Measurements from ENCODE around the gene CFAP157.
A peak's percentile ranks its signal among the peaks of the same experiment; 100 is the strongest.

CFAP157 gene

DNA sequence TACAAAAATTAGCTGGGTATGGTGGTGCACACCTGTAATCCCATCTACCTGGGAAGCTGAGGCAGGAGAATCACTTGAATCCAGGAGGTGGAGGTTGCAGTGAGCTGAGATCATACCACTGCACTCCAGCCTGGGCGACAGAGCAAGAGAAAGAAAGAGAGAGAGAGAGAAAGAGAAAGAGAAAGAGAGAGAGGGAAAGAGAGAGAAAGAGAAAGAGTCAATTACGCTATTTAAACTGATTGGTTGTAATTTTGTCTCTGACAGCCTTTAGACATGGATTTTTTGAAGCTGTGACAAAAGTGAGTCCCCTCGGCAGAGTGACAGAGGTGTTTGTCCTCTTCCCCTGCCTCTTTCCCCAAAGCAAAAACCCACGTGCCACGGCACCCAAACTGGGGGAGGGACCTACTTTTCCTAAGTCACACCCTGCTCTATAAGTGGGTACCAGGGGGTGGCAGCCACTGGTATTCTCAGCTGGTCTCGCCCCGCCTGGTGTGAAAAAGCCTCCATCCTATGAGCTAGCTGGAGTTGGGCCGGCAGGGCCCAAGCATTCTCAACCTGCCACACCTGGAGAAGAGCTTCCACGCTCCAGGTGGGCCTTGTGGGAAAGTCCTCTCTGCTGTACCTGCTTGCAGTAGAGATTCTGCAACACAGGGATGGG, 3.4 kb upstream of the CFAP157 start:
- Histone ChIP-seq H3K4me2 (ENCODE audit: low read depth, low read length, poor library complexity, severe bottlenecking) (no peak overlapping the region), H3K36me3 (ENCODE audit: low read length) (no peaks in the 10 kb centered on the region), H4K20me1 (ENCODE audit: low read depth, low read length) (no peaks in the 10 kb centered on the region), H3K27ac (ENCODE audit: low read depth, low read length) (no peak overlapping the region), H3K9ac (ENCODE audit: low read length) (no peak overlapping the region), H3K9me2 (replicated peaks; ENCODE audit: insufficient read depth, low read length) (no peaks in the 10 kb centered on the region), H3F3A (ENCODE audit: insufficient read depth) (no peaks in the 10 kb centered on the region), H3K79me2 (ENCODE audit: insufficient read depth, low read length) (no peaks in the 10 kb centered on the region), H3K27me3 (ENCODE audit: low read length) (no peaks in the 10 kb centered on the region), H3K4me3 (ENCODE audit: insufficient read depth, low read length, poor library complexity, severe bottlenecking) (no peak overlapping the region), H2AFZ (ENCODE audit: low read depth, low read length, severe bottlenecking) (no peak overlapping the region), H3K9me3 (ENCODE audit: insufficient read depth, low read length) (no peaks in the 10 kb centered on the region)
- TF ChIP-seq EZH2phosphoT487 (conservative IDR thresholded peaks at IDR 0.05; ENCODE audit: low read length), result no peak
- TF ChIP-seq, protein P1, sequence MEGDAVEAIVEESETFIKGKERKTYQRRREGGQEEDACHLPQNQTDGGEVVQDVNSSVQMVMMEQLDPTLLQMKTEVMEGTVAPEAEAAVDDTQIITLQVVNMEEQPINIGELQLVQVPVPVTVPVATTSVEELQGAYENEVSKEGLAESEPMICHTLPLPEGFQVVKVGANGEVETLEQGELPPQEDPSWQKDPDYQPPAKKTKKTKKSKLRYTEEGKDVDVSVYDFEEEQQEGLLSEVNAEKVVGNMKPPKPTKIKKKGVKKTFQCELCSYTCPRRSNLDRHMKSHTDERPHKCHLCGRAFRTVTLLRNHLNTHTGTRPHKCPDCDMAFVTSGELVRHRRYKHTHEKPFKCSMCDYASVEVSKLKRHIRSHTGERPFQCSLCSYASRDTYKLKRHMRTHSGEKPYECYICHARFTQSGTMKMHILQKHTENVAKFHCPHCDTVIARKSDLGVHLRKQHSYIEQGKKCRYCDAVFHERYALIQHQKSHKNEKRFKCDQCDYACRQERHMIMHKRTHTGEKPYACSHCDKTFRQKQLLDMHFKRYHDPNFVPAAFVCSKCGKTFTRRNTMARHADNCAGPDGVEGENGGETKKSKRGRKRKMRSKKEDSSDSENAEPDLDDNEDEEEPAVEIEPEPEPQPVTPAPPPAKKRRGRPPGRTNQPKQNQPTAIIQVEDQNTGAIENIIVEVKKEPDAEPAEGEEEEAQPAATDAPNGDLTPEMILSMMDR (IDR thresholded peaks at IDR 0.05; ENCODE audit: insufficient read depth, low read length, poor library complexity, severe bottlenecking), result no peak

DNA sequence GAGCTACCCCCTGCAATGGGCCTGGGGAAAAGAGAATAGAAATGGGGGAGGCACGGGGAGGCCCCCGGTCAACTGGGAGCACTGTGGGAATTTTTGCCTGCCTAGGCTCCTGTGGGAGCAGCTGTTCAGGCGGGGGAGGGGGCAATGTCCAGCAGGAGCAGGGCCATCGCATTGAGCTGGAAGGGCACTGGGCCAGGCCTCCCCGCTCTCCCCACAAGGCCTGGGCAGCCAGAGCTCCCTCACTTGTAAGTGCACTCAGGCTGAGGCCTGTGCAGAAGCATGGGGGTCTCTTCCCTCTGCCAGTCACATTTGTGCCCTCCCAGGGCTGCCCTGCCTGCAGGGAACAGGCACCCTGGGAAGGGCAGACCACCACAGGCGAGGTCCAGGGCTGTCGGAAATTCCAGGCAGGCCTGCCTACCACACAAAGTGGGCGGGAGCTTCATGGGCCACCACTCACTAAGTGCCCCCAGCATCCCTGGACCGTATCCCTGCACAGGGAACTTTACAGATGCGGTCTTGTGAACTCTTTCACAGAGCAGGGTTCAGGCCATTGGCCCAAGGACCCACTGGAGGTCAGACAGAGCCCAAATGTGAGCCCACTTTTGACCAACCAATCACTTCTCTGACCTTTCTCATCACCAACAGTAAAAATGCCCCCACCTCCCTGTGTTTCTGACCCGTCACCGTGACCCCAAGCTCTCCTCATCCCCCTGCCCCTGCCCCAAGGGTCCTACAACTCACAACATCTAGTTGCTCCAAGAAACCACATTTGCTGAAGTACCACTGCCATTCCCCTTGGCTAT, 1.0 kb upstream of the CFAP157 start:
- H3K4me2 ChIP-seq (ENCODE audit: low read depth, low read length, poor library complexity, severe bottlenecking), result no peak overlapping the region
- H3K27ac ChIP-seq (ENCODE audit: low read depth, low read length), result no peak overlapping the region
- H4K20me1 ChIP-seq (ENCODE audit: low read depth, low read length), result no peaks in the 10 kb centered on the region
- no peaks in the 10 kb centered on the region for H3F3A ChIP-seq (ENCODE audit: insufficient read depth)
- no peaks in the 10 kb centered on the region for H3K9me2 ChIP-seq (replicated peaks; ENCODE audit: insufficient read depth, low read length)
- no peak overlapping the region for H3K9ac ChIP-seq (ENCODE audit: low read length)
- H3K4me3 ChIP-seq (ENCODE audit: insufficient read depth, low read length, poor library complexity, severe bottlenecking), result no peak overlapping the region
- H3K79me2 ChIP-seq (ENCODE audit: insufficient read depth, low read length), result no peaks in the 10 kb centered on the region
- H3K27me3 ChIP-seq (ENCODE audit: low read length), result no peaks in the 10 kb centered on the region
- no peaks in the 10 kb centered on the region for H3K36me3 ChIP-seq (ENCODE audit: low read length)
- TF ChIP-seq, protein P1 (IDR thresholded peaks at IDR 0.05; ENCODE audit: insufficient read depth, low read length, poor library complexity, severe bottlenecking), result no peak
- TF ChIP-seq EZH2phosphoT487 (conservative IDR thresholded peaks at IDR 0.05; ENCODE audit: low read length), result no peak
- H2AFZ ChIP-seq (ENCODE audit: low read depth, low read length, severe bottlenecking), result no peak overlapping the region
- no peaks in the 10 kb centered on the region; the same call in 1 of the 2 replicates for H3K9me3 ChIP-seq (ENCODE audit: insufficient read depth, low read length)

DNA sequence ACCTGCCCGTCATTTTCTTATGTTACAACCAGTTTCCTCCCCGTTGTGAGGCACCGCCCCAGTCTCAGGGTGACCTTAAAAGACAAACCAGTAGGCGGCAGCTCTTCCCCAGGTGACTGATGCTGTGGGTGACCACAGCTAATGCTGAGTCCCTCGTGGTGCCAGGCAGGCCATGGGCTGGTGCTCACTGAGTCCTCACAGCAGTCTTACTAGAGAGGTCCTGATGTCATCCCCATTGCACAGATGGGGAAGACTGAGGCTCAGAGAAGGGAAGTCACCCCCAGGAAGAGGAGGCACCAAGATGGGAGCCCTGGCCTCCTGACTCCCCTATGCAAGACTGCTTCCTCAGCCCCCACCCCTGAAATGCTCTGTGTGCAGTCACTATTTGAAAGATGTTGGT, 978 bp downstream of the CFAP157 start:
- Histone ChIP-seq H3K36me3 (ENCODE audit: low read length) (no peaks in the 10 kb centered on the region), H3K9me2 (replicated peaks; ENCODE audit: insufficient read depth, low read length) (no peaks in the 10 kb centered on the region), H4K20me1 (ENCODE audit: low read depth, low read length) (no peaks in the 10 kb centered on the region), H3K4me3 (ENCODE audit: insufficient read depth, low read length, poor library complexity, severe bottlenecking) (no peak overlapping the region), H2AFZ (ENCODE audit: low read depth, low read length, severe bottlenecking) (no peak overlapping the region), H3K4me2 (ENCODE audit: low read depth, low read length, poor library complexity, severe bottlenecking) (no peak overlapping the region), H3K27ac (ENCODE audit: low read depth, low read length) (no peak overlapping the region), H3K27me3 (ENCODE audit: low read length) (no peaks in the 10 kb centered on the region), H3F3A (ENCODE audit: insufficient read depth) (no peaks in the 10 kb centered on the region), H3K9me3 (ENCODE audit: insufficient read depth, low read length) (no peaks in the 10 kb centered on the region; the same call in 1 of the 2 replicates), H3K9ac (ENCODE audit: low read length) (no peak overlapping the region), H3K79me2 (ENCODE audit: insufficient read depth, low read length) (no peaks in the 10 kb centered on the region)
- no peak for TF ChIP-seq EZH2phosphoT487 (conservative IDR thresholded peaks at IDR 0.05; ENCODE audit: low read length)
- TF ChIP-seq, protein P1 (IDR thresholded peaks at IDR 0.05; ENCODE audit: insufficient read depth, low read length, poor library complexity, severe bottlenecking), result peak; percentile 28

Data from SU-DHL-6 (cell line).